Endothelial cell of umbilical vein (primary cell): ENCODE measurements around the gene BRAT1. TPM values are rescaled to one million over a fixed set of nuclear protein-coding genes. Genes with fewer than 3 reads are reported as not detected.

ENCODE experiments used
- BruUV-seq: library from RNA; stranded (reverse); fragments of 400-500 nt; replicated peaks from 2 replicates; lab custom pipeline; 2021; lab: Mats Ljungman, UMichigan
- CTCF ChIA-PET: fragments of 300-600, 350-600 bp; sonication (Branson Sonifier 250); formaldehyde crosslinking; loops from one replicate; lab custom pipeline; 2021; ENCODE audit warnings: antibody characterized with exemption, inconsistent platforms; lab: Charles Lee
- POLR2A ChIA-PET: fragments of 300-600, 350-600 bp; sonication (Branson Sonifier 250); formaldehyde crosslinking; loops from one replicate; lab custom pipeline; 2021; ENCODE audit warnings: antibody characterized with exemption, inconsistent platforms; lab: Charles Lee
- DNase-seq: peaks from one replicate; pipeline ENCODE4 v3.0.0-alpha.2; 2011; ENCODE audit warnings: low read depth, low spot score
- FAIRE-seq: peaks from 2 replicates; lab custom pipeline; 2011; peaks lifted over from hg19 to GRCh38; lab: Jason Lieb, UNC
- H2AFZ ChIP-seq: 2 replicates; pipeline ENCODE4 v1.6.0; 2012; ENCODE audit warnings: low read depth, low read length, control low read depth, inconsistent platforms
- H3K27ac ChIP-seq: 2 replicates; pipeline ENCODE4 v1.5.1; 2011; ENCODE audit warnings: low read depth, mild to moderate bottlenecking, control low read depth, low read length, moderate library complexity; ENCODE audit not compliant: insufficient read depth
- H3K27me3 ChIP-seq, 2 experiments: 2 replicates each; pipeline versions ENCODE4 v1.6.0 to v1.6.1; 2011; ENCODE audit warnings: low read length in 2 of 2, mixed read lengths in 1 of 2; ENCODE audit not compliant: control insufficient read depth in 2 of 2, insufficient read depth in 2 of 2
- H3K36me3 ChIP-seq, 2 experiments: 2 replicates in 1 of 2; 3 replicates in 1 of 2; pipeline ENCODE4 v1.5.1; 2011; ENCODE audit warnings: low read length in 2 of 2, mild to moderate bottlenecking in 1 of 2, moderate library complexity in 1 of 2; ENCODE audit not compliant: control insufficient read depth in 2 of 2, insufficient read depth in 2 of 2; ENCODE audit errors: extremely low read depth in 1 of 2
- H3K4me1 ChIP-seq: 3 replicates; pipeline ENCODE4 v1.5.1; 2011; ENCODE audit warnings: mild to moderate bottlenecking, low read length; ENCODE audit not compliant: control insufficient read depth, insufficient read depth; ENCODE audit errors: extremely low read depth
- H3K4me2 ChIP-seq: 2 replicates; pipeline ENCODE4 v1.6.1; 2011; ENCODE audit warnings: low read length, control low read depth, mixed read lengths; ENCODE audit not compliant: insufficient read depth
- H3K4me3 ChIP-seq, 3 experiments: fragments of 200-600 bp in 1 of 3; sonication (generic), shearing (Covaris generic) in 1 of 3; replicated peaks in 1 of 3; 2 replicates each; pipeline ENCODE4 v1.5.1; 2011 to 2016; ENCODE audit warnings: control low read depth in 3 of 3, low read length in 3 of 3, mild to moderate bottlenecking in 2 of 3, inconsistent platforms in 1 of 3, low read depth in 1 of 3, moderate library complexity in 1 of 3; ENCODE audit not compliant: insufficient read depth in 1 of 3
- H3K79me2 ChIP-seq: 2 replicates; pipeline ENCODE4 v1.6.0; 2012; ENCODE audit warnings: low read length, inconsistent platforms; ENCODE audit not compliant: control insufficient read depth, insufficient read depth
- H3K9ac ChIP-seq: replicated peaks from 2 replicates; pipeline ENCODE3; 2011; ENCODE audit warnings: low read length, control low read depth; ENCODE audit not compliant: insufficient read depth; ENCODE audit errors: extremely low read depth
- H3K9me1 ChIP-seq: replicated peaks from 3 replicates; pipeline ENCODE4 v1.6.0; 2011; ENCODE audit warnings: mild to moderate bottlenecking, low read length; ENCODE audit not compliant: control insufficient read depth, insufficient read depth; ENCODE audit errors: extremely low read depth
- H3K9me3 ChIP-seq: replicated peaks from 2 replicates; pipeline ENCODE4 v1.5.1; 2012; ENCODE audit warnings: low read length, inconsistent platforms; ENCODE audit not compliant: control insufficient read depth, insufficient read depth
- H4K20me1 ChIP-seq: replicated peaks from 2 replicates; pipeline ENCODE3; 2011; ENCODE audit warnings: mild to moderate bottlenecking, low read length; ENCODE audit not compliant: control insufficient read depth, insufficient read depth; ENCODE audit errors: extremely low read depth
- EZH2 ChIP-seq: IDR thresholded peaks from 2 replicates; pipeline ENCODE4 v1.6.1; 2012; ENCODE audit warnings: borderline replicate concordance, low read depth, mild to moderate bottlenecking, moderate library complexity, low read length, inconsistent platforms; ENCODE audit not compliant: severe bottlenecking
- FOS ChIP-seq: IDR thresholded peaks from 2 replicates; pipeline ENCODE4 v1.6.1; 2011; ENCODE audit warnings: mild to moderate bottlenecking, low read length, moderate library complexity, borderline replicate concordance; ENCODE audit not compliant: insufficient read depth
- GATA2 ChIP-seq: IDR thresholded peaks from 2 replicates; pipeline ENCODE4 v1.7.0; 2011; ENCODE audit warnings: low read depth, mild to moderate bottlenecking, moderate library complexity, mixed read lengths, low read length; ENCODE audit not compliant: insufficient read length, insufficient read depth
- JUN ChIP-seq: IDR thresholded peaks from 2 replicates; pipeline ENCODE4 v1.6.1; 2011; ENCODE audit warnings: borderline replicate concordance, low read depth; ENCODE audit not compliant: insufficient read length, insufficient read depth
- MYC ChIP-seq: IDR thresholded peaks from one replicate; pipeline ENCODE4 v1.6.1; 2011; ENCODE audit warnings: mild to moderate bottlenecking, low read depth, low read length
- POLR2A ChIP-seq: IDR thresholded peaks from 2 replicates; pipeline ENCODE4 v1.6.1; 2012; ENCODE audit warnings: low read depth, mild to moderate bottlenecking, control low read depth, low read length
- POLR2AphosphoS5 ChIP-seq: IDR thresholded peaks from 2 replicates; pipeline ENCODE4 v1.6.1; 2012; ENCODE audit warnings: low read depth, mild to moderate bottlenecking, control low read depth, low read length, moderate library complexity; ENCODE audit not compliant: insufficient read depth
- dilution Hi-C: fragments of 300-500 bp; cut with MboI; formaldehyde crosslinking; loops from one replicate; pipeline ENCODE4 v1.15.0; 2019; ENCODE audit warnings: low sequenced_read_pairs; ENCODE audit not compliant: extremely low pct_ligation_motif_present
- intact Hi-C: fragments of 100-400 bp; cut with micrococcal nuclease; formaldehyde crosslinking; loops from one replicate; pipeline ENCODE4 v1.10.0; 2022
- polyA plus RNA-seq, 4 experiments: library from polyadenylated mRNA; depleted of rRNA in 3 of 4; stranded (reverse) in 3 of 4; unstranded in 1 of 4; fragments of >200 nt; gene quantifications; 2 replicates each; pipeline versions ENCODE4 v1.2.1 to v1.2.3, GENCODE V29; 2011 to 2012; ENCODE audit warnings: missing spikeins in 1 of 4
- total RNA-seq: library from RNA; stranded (reverse); gene quantifications from 2 replicates; pipeline ENCODE4 v1.2.3, GENCODE V29; 2021
- TF ChIP-seq, protein P1 (sequence below), 2 donors: IDR thresholded peaks; 1 replicate in 1 of 2; 2 replicates in 1 of 2; pipeline ENCODE4 v1.5.1; 2011; ENCODE audit warnings: low read length in 2 of 2, mild to moderate bottlenecking in 2 of 2, moderate library complexity in 2 of 2, control low read depth in 1 of 2, inconsistent platforms in 1 of 2, low read depth in 1 of 2; ENCODE audit not compliant: insufficient read depth in 1 of 2; ENCODE audit errors: extremely low read depth in 1 of 2
- TF ChIP-seq, protein P2 (sequence below): IDR thresholded peaks from 2 replicates; pipeline ENCODE4 v1.6.1; 2011; ENCODE audit not compliant: insufficient read depth, insufficient read length

The BRAT1 gene
- total and polyA plus RNA-seq, 2 donors (not counting 3 experiments of a cell fraction or from before 2014, with no cell fraction given) = 31.1 to 31.6 TPM

DNA sequence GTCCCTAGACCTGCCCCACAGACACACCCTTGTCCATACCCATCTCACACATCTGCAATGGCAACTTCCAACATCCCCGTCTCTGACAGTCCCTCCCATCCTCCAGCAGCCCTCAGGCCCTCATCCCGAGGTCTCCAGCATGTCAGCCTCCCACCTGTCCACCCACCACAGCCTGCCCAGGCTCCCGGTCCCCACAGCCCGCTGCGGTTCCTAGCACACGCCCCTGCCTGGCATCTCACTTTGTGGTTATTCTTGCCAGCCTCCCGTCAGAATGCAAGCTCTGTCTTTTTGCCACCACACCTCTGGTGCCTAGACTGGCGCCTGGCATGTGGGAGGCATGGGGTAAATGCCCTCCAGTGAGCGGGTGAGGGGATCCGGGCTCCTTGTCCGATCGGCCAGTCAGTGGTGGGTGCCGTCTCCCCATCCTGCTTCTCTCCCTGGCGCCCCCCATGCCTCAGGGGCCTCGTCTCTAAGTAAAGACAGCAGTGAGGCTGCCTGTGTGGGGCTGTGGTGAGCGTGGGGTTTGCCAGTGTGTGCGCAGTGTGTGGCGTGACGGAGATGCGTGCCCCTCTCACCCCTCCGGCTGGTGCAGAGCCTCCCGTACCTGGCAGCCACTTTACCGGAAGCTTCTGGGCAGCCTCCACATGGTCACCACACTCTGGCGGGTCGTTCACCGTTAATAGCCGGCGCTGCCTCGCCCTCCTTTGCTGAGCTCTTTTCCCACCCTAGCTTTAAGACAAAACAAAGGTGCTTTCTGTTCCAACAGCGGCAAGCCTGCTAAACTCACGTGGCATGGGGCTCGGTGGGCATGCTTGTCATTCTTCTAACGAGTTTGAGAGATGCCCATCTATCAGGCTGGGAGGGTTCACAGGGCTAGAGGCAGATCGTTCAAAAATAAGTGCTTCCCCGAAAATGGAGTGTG is 48.0 kb upstream of the BRAT1 start:
- H3K27ac ChIP-seq = no peak overlapping the region
- CTCF ChIA-PET = interaction anchor here (1.2 to 1.5 kb wide), 2 partner anchors 78 to 125 kb away, joined by 3 read pairs; no protein-coding TSS in a partner anchor
- no TSS peak for BruUV-seq
- no peaks in the 10 kb centered on the region for H3K79me2 ChIP-seq
- no peak overlapping the region for H3K9ac ChIP-seq
- H4K20me1 ChIP-seq = no peaks in the 10 kb centered on the region
- no peak for TF ChIP-seq JUN
- no peak for TF ChIP-seq GATA2
- no peak for TF ChIP-seq MYC
- TF ChIP-seq POLR2A = no peak
- TF ChIP-seq POLR2AphosphoS5 = no peak
- no peak for TF ChIP-seq EZH2
- TF ChIP-seq FOS = no peak
- TF ChIP-seq, protein P1, sequence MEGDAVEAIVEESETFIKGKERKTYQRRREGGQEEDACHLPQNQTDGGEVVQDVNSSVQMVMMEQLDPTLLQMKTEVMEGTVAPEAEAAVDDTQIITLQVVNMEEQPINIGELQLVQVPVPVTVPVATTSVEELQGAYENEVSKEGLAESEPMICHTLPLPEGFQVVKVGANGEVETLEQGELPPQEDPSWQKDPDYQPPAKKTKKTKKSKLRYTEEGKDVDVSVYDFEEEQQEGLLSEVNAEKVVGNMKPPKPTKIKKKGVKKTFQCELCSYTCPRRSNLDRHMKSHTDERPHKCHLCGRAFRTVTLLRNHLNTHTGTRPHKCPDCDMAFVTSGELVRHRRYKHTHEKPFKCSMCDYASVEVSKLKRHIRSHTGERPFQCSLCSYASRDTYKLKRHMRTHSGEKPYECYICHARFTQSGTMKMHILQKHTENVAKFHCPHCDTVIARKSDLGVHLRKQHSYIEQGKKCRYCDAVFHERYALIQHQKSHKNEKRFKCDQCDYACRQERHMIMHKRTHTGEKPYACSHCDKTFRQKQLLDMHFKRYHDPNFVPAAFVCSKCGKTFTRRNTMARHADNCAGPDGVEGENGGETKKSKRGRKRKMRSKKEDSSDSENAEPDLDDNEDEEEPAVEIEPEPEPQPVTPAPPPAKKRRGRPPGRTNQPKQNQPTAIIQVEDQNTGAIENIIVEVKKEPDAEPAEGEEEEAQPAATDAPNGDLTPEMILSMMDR (IDR thresholded peaks at IDR 0.05; ENCODE audit: extremely low read depth in 1 of 2, insufficient read depth in 1 of 2, low read depth in 1 of 2, low read length in 2 of 2) = no peak
- TF ChIP-seq, protein P2, sequence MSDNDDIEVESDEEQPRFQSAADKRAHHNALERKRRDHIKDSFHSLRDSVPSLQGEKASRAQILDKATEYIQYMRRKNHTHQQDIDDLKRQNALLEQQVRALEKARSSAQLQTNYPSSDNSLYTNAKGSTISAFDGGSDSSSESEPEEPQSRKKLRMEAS = no peak
- H3K4me2 ChIP-seq = no peak overlapping the region
- H3K4me3 ChIP-seq = no peak overlapping the region
- H3K36me3 ChIP-seq = peaks cover 0 to 5% of the 10 kb centered on the region in 2 experiments
- FAIRE-seq (no peak), DNase-seq (no peak)
- intact Hi-C loops = no loop called here
- peaks cover 13% of the 10 kb centered on the region for H3K4me1 ChIP-seq
- no peaks in the 10 kb centered on the region for H3K9me1 ChIP-seq
- POLR2A ChIA-PET = no interaction called here
- dilution Hi-C loops = no loop called here
- H2AFZ ChIP-seq = no peak overlapping the region
- H3K27me3 ChIP-seq = no peaks in the 10 kb centered on the region
- H3K9me3 ChIP-seq = no peaks in the 10 kb centered on the region
